HCT116 (cell line): ENCODE results near the gene DERL2. TPM values are rescaled to one million over a fixed set of nuclear protein-coding genes. Genes with fewer than 3 reads are reported as not detected.
A peak's percentile ranks its signal among the peaks of the same experiment; 100 is the strongest.
"Not testable (repeated sequence)": the region's sequence is repeated elsewhere in the genome, so short reads cannot be mapped to it uniquely, and the experiment has no call there.

Source experiments
- ATAC-seq: fragments of 200-7000 bp; cut with Tn5 transposase; 2 replicates; pipeline ENCODE4 v1.9.1; 2020; ENCODE audit warnings: mild to moderate bottlenecking, moderate library complexity
- BruUV-seq: library from RNA; stranded (reverse); fragments of 400-500 nt; replicated peaks from 2 replicates; lab custom pipeline; 2021; lab: Mats Ljungman, UMichigan
- CTCF ChIA-PET: fragments of 300-600 bp; sonication (Branson Sonifier 250); formaldehyde crosslinking; loops from one replicate; lab custom pipeline; 2021; ENCODE audit warnings: antibody characterized with exemption; lab: Charles Lee
- POLR2A ChIA-PET: fragments of 300-600, 350-600 bp; sonication (Branson Sonifier 250); formaldehyde crosslinking; loops from one replicate; lab custom pipeline; 2021; ENCODE audit warnings: antibody characterized with exemption; lab: Charles Lee
- RAD21 ChIA-PET, 2 experiments: fragments of 300-600 bp; sonication (Branson Sonifier 250); formaldehyde crosslinking; loops; one replicate each; lab custom pipeline; 2023; ENCODE audit warnings: low total read pairs in 2 of 2; ENCODE audit not compliant: uncharacterized antibody in 2 of 2, unreplicated experiment in 2 of 2, low non-redundant PET in 1 of 2; lab: Charles Lee
- DNase-seq: peaks from one replicate; pipeline ENCODE4 v3.0.0-alpha.2; 2010; ENCODE audit warnings: low read depth, low spot score
- H2AFZ ChIP-seq: fragments of 200-600 bp; shearing (Covaris generic), sonication (generic); 2 replicates; pipeline ENCODE4 v1.6.1; 2017; ENCODE audit warnings: low read depth, mixed run types, mixed read lengths, antibody characterized with exemption, low read length; ENCODE audit not compliant: poor library complexity, severe bottlenecking
- H3K27ac ChIP-seq: 2 replicates; pipeline ENCODE4 v1.5.1; 2012; ENCODE audit warnings: low read depth, low read length
- H3K27me3 ChIP-seq: fragments of 200-600 bp; sonication (generic); 2 replicates; pipeline ENCODE4 v1.6.1; 2016; ENCODE audit warnings: mixed run types, low read length, mixed read lengths; ENCODE audit not compliant: insufficient read depth
- H3K36me3 ChIP-seq, 2 experiments: fragments of 200-500 bp in 1 of 2; fragments of 200-600 bp in 1 of 2; sonication (Bioruptor generic) in 1 of 2; sonication (generic) in 1 of 2; 2 replicates each; pipeline versions ENCODE4 v1.5.1 to v1.6.1; 2014 to 2016; ENCODE audit warnings: low read length in 2 of 2, inconsistent platforms in 1 of 2, mixed read lengths in 1 of 2, mixed run types in 1 of 2; ENCODE audit not compliant: insufficient read depth in 2 of 2, control insufficient read depth in 1 of 2
- H3K4me1 ChIP-seq, 2 experiments: fragments of 200-600 bp in 1 of 2; sonication (generic) in 1 of 2; 2 replicates each; pipeline versions ENCODE4 v1.5.1 to v1.6.1; 2012 to 2017; ENCODE audit warnings: low read length in 2 of 2, inconsistent platforms in 1 of 2, mild to moderate bottlenecking in 1 of 2, mixed read lengths in 1 of 2, mixed run types in 1 of 2, moderate library complexity in 1 of 2; ENCODE audit not compliant: insufficient read depth in 2 of 2, control insufficient read depth in 1 of 2
- H3K4me2 ChIP-seq: fragments of 200-600 bp; sonication (generic); 2 replicates; pipeline ENCODE4 v1.6.1; 2017; ENCODE audit warnings: mixed run types, low read length, mixed read lengths
- H3K4me3 ChIP-seq, 2 experiments: fragments of 200-600 bp in 1 of 2; sonication (generic) in 1 of 2; replicated peaks in 1 of 2; 2 replicates each; pipeline ENCODE4 v1.5.1; 2011 to 2016; ENCODE audit warnings: low read length in 2 of 2, control low read depth in 1 of 2, low read depth in 1 of 2, mild to moderate bottlenecking in 1 of 2, mixed read lengths in 1 of 2, mixed run types in 1 of 2
- H3K79me2 ChIP-seq: fragments of 200-600 bp; sonication (generic); 2 replicates; pipeline ENCODE4 v1.6.1; 2017; ENCODE audit warnings: mild to moderate bottlenecking, mixed run types, low read length, moderate library complexity, mixed read lengths; ENCODE audit not compliant: insufficient read depth
- H3K9ac ChIP-seq: fragments of 200-600 bp; sonication (generic); 2 replicates; pipeline ENCODE4 v1.6.1; 2016; ENCODE audit warnings: low read length, mixed read lengths
- H3K9me2 ChIP-seq: fragments of 200-600 bp; sonication (generic), shearing (Covaris generic); 2 replicates; pipeline ENCODE4 v1.6.1; 2017; ENCODE audit warnings: mixed run types, mild to moderate bottlenecking, moderate library complexity; ENCODE audit not compliant: insufficient read depth
- H3K9me3 ChIP-seq, 2 experiments: fragments of 200-500 bp in 1 of 2; fragments of 200-600 bp in 1 of 2; sonication (Bioruptor generic) in 1 of 2; sonication (generic) in 1 of 2; 2 replicates each; pipeline ENCODE4 v1.6.1; 2014 to 2017; ENCODE audit warnings: low read length in 2 of 2, mixed read lengths in 2 of 2, inconsistent platforms in 1 of 2, low read depth in 1 of 2, mild to moderate bottlenecking in 1 of 2, mixed run types in 1 of 2, moderate library complexity in 1 of 2; ENCODE audit not compliant: control insufficient read depth in 1 of 2, insufficient read depth in 1 of 2
- H4K20me1 ChIP-seq: fragments of 200-600 bp; sonication (generic), shearing (Covaris generic); 2 replicates; pipeline ENCODE4 v1.6.1; 2017; ENCODE audit warnings: mixed run types, mild to moderate bottlenecking, moderate library complexity; ENCODE audit not compliant: insufficient read depth
- CEBPB ChIP-seq: IDR thresholded peaks from 2 replicates; pipeline ENCODE4 v1.6.1; 2012; ENCODE audit warnings: low read depth
- EGR1 ChIP-seq: IDR thresholded peaks from 2 replicates; pipeline ENCODE4 v1.6.1; 2012; ENCODE audit warnings: low read depth
- EZH2 ChIP-seq: fragments of 200-600 bp; sonication (generic); IDR thresholded peaks from 2 replicates; pipeline ENCODE4 v1.6.1; 2017; ENCODE audit warnings: antibody characterized with exemption, mixed run types
- FOSL1 ChIP-seq: IDR thresholded peaks from 2 replicates; pipeline ENCODE4 v1.6.1; 2012; ENCODE audit warnings: low read depth
- SP1 ChIP-seq: IDR thresholded peaks from 2 replicates; pipeline ENCODE4 v1.6.1; 2012; ENCODE audit warnings: low read depth
- intact Hi-C: fragments of 100-400 bp; cut with micrococcal nuclease; formaldehyde crosslinking; loops from 2 replicates; pipeline ENCODE4 v1.10.0; 2022
- total RNA-seq: library from RNA; stranded (reverse); gene quantifications from one replicate; pipeline ENCODE4 v1.2.1, GENCODE V29; 2021; ENCODE audit not compliant: unreplicated experiment
- TF ChIP-seq, protein P1 (sequence below): IDR thresholded peaks from 2 replicates; pipeline ENCODE4 v1.6.1; 2012; ENCODE audit warnings: low read depth

DERL2 gene
- total RNA-seq, 1 experiment from 2014 or later: 45.6 TPM

DNA sequence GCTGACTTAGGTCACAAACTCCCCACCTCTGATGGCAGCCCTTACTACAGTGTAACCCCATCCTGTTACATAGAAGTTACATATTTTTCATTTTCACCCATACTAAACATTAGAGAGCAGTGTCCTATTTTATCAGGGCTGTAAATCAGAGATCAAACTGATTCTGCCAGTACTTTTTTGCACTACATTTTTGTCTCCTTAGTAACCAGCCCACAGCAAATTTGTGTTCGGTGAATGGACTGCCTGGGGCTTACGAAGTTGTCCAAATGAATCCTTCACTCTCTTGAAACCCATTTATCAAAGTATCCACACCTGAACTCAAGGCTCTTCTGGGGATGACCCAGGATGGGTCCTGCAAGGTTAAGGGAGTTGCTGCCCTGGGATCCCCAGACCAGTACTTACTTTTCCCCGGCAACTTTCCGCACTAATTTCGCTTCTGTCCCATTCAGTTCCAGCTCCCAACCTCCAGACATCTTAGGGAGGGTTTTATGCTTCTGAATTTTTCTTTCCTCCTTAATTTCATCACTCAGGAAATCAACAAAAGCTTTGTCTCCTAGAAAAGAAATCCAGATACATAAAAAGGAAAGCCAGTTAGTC is 48.2 kb downstream of the DERL2 start:
- H2AFZ ChIP-seq: no peak overlapping the region
- CTCF ChIA-PET: no interaction called here
- POLR2A ChIA-PET: interaction anchor here (2.2 kb wide), 1 partner anchor 18 kb away, joined by 6 read pairs; the partner anchor contains the start of genes NUP88 and RPAIN
- H3K9me2 ChIP-seq: no peaks in the 10 kb centered on the region
- peak overlapping the region; percentile 99 for H3K9ac ChIP-seq
- peaks cover 38 to 53% of the 10 kb centered on the region in 2 experiments for H3K36me3 ChIP-seq
- DNase-seq: no peak
- H3K4me1 ChIP-seq: peaks cover 13 to 18% of the 10 kb centered on the region in 2 experiments
- TSS peak; percentile 66 for BruUV-seq
- H3K27ac ChIP-seq: peak overlapping the region; percentile 92
- peak overlapping the region; percentile 81 to 100 for H3K4me3 ChIP-seq
- RAD21 ChIA-PET: no interaction called here
- no peak for ATAC-seq
- H3K27me3 ChIP-seq: no peaks in the 10 kb centered on the region
- intact Hi-C loops: loop anchor here (10.0 kb wide), 1 partner anchor 243 kb away; the partner anchor contains the start of gene ZNF594
- peaks cover 16% of the 10 kb centered on the region; the same call in 1 of the 2 replicates for H4K20me1 ChIP-seq
- H3K4me2 ChIP-seq: peak overlapping the region; percentile 96
- H3K9me3 ChIP-seq: no peaks in the 10 kb centered on the region
- no peak for TF ChIP-seq EZH2
- TF ChIP-seq, protein P1, sequence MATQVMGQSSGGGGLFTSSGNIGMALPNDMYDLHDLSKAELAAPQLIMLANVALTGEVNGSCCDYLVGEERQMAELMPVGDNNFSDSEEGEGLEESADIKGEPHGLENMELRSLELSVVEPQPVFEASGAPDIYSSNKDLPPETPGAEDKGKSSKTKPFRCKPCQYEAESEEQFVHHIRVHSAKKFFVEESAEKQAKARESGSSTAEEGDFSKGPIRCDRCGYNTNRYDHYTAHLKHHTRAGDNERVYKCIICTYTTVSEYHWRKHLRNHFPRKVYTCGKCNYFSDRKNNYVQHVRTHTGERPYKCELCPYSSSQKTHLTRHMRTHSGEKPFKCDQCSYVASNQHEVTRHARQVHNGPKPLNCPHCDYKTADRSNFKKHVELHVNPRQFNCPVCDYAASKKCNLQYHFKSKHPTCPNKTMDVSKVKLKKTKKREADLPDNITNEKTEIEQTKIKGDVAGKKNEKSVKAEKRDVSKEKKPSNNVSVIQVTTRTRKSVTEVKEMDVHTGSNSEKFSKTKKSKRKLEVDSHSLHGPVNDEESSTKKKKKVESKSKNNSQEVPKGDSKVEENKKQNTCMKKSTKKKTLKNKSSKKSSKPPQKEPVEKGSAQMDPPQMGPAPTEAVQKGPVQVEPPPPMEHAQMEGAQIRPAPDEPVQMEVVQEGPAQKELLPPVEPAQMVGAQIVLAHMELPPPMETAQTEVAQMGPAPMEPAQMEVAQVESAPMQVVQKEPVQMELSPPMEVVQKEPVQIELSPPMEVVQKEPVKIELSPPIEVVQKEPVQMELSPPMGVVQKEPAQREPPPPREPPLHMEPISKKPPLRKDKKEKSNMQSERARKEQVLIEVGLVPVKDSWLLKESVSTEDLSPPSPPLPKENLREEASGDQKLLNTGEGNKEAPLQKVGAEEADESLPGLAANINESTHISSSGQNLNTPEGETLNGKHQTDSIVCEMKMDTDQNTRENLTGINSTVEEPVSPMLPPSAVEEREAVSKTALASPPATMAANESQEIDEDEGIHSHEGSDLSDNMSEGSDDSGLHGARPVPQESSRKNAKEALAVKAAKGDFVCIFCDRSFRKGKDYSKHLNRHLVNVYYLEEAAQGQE: no peak
- TF ChIP-seq SP1: no peak
- TF ChIP-seq EGR1: no peak
- TF ChIP-seq CEBPB: no peak
- TF ChIP-seq FOSL1: no peak
- TF ChIP-seq, all 23 proteins: peak for 0
- H3K79me2 ChIP-seq: peaks cover 70% of the 10 kb centered on the region

DNA sequence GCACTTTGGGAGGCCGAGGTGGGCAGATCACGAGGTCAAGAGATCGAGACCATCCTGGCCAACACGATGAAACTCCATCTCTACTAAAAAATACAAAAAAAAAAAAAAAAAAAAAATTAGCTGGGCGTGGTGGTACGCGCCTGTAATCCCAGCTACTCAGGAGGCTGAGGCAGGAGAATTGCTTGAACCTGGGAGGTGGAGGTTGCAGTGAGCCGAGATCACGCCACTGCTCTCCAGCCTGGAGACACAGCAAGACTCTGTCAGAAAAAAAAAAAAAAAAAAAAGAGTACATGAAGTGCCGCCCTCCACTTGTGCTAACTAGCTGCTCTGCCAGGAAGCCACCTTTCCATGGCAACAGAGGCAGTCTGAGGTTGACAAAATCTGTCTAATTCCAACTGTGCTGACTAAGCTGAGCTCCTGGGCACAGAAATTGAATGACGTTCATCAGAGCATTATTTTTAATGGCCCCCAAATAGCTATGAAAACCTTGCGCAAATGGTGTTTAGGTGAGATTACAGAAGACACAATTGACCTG is 50.1 kb downstream of the DERL2 start:
- Histone ChIP-seq H4K20me1 (peaks cover 24% of the 10 kb centered on the region; the same call in 1 of the 2 replicates), H3K4me1 (peaks cover 13 to 18% of the 10 kb centered on the region in 2 experiments), H3K79me2 (peaks cover 74% of the 10 kb centered on the region), H3K36me3 (peaks cover 45 to 64% of the 10 kb centered on the region in 2 experiments)
- intact Hi-C loops: loop anchor here (10.0 kb wide), 1 partner anchor 241 kb away; the partner anchor contains the start of gene ZNF594
- H3K27ac ChIP-seq, DNase-seq, BruUV-seq, RAD21 ChIA-PET, H3K27me3 ChIP-seq, H3K9me2 ChIP-seq, H3K4me3 ChIP-seq, H2AFZ ChIP-seq, H3K9ac ChIP-seq, H3K4me2 ChIP-seq, H3K9me3 ChIP-seq, ATAC-seq: not testable (repeated sequence)
- CTCF ChIA-PET: interaction anchor here (0.6 kb wide), 1 partner anchor 154 kb away, joined by 3 read pairs; no protein-coding TSS in a partner anchor
- POLR2A ChIA-PET: interaction anchor here (1.8 kb wide), 1 partner anchor 16 kb away, joined by 3 read pairs; the partner anchor contains the start of genes NUP88 and RPAIN
